Measurements from ENCODE around the gene TTC13.

DNA sequence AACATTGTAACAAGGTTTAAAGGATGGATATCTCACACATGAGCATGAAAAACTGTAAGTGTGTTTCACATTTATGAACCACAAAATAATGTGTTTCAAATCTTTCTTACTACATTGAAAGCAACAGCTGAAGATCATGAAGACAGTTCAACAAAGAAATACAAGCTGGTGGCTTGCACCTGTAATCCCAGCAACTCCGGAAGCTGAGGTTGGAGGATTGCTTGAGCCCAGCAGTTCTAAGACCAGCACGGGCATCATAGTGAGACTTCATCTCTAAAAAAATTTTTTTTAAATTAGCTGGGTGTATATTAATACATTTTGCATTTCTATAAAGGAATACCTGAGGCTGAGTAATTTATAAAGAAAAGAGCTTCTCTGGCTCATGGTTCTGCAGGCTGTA is 83.2 kb downstream of the TTC13 start:
- TF ChIP-seq POLR2A (IDR thresholded peaks at IDR 0.05) = no peak
- TF ChIP-seq, protein P1, sequence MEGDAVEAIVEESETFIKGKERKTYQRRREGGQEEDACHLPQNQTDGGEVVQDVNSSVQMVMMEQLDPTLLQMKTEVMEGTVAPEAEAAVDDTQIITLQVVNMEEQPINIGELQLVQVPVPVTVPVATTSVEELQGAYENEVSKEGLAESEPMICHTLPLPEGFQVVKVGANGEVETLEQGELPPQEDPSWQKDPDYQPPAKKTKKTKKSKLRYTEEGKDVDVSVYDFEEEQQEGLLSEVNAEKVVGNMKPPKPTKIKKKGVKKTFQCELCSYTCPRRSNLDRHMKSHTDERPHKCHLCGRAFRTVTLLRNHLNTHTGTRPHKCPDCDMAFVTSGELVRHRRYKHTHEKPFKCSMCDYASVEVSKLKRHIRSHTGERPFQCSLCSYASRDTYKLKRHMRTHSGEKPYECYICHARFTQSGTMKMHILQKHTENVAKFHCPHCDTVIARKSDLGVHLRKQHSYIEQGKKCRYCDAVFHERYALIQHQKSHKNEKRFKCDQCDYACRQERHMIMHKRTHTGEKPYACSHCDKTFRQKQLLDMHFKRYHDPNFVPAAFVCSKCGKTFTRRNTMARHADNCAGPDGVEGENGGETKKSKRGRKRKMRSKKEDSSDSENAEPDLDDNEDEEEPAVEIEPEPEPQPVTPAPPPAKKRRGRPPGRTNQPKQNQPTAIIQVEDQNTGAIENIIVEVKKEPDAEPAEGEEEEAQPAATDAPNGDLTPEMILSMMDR (IDR thresholded peaks at IDR 0.05) = no peak

Measured in thyroid gland (tissue), 4 donors.